ENCODE measurements around the gene ZDHHC24.

- TF ChIP-seq CTCF (conservative IDR thresholded peaks at IDR 0.05; ENCODE audit: low read length) (no peak), EZH2phosphoT487 (IDR thresholded peaks at IDR 0.05; ENCODE audit: borderline replicate concordance, low read depth, low read length) (no peak)
Measured at GRCh38 chr11:66476173-66476840, 69.5 kb downstream of the ZDHHC24 start.

All from OCI-LY7 (cell line).